HFFc6 (cell line): Measurements from ENCODE around the gene SNF8. TPM values are rescaled to one million over a fixed set of nuclear protein-coding genes. Genes with fewer than 3 reads are reported as not detected.

ENCODE experiments used
- DNase-seq: peaks from one replicate; pipeline ENCODE4 v3.0.0-alpha.2; 2018
- H3K27ac Mint-ChIP-seq: 2 replicates; pipeline ENCODE4 v1.8.0; 2020; ENCODE audit warnings: mild to moderate bottlenecking, mixed read lengths
- H3K27me3 Mint-ChIP-seq: 2 replicates; pipeline ENCODE4 v1.8.0; 2021; ENCODE audit warnings: mild to moderate bottlenecking, moderate library complexity, mixed read lengths; ENCODE audit not compliant: insufficient read depth
- H3K36me3 Mint-ChIP-seq: 2 replicates; pipeline ENCODE4 v1.8.0; 2021; ENCODE audit warnings: low read depth, mixed read lengths
- H3K4me1 Mint-ChIP-seq: 2 replicates; pipeline ENCODE4 v1.8.0; 2020; ENCODE audit warnings: low read depth, mixed read lengths
- H3K4me3 Mint-ChIP-seq: 2 replicates; pipeline ENCODE4 v1.8.0; 2020; ENCODE audit warnings: mild to moderate bottlenecking, moderate library complexity, mixed read lengths
- H3K9me3 Mint-ChIP-seq: 2 replicates; pipeline ENCODE4 v1.8.0; 2020; ENCODE audit warnings: mild to moderate bottlenecking, mixed read lengths
- total RNA-seq, 6 experiments: library from RNA; stranded (reverse); fragmentation: NEBNext Ultra II Directional; extraction: Animal tissue kit (Norgen Biotek cat#: 25700); gene quantifications; 2 replicates in 1 of 6; 3 replicates in 5 of 6; pipeline ENCODE4 v1.2.3, GENCODE V29; 2021
- TF ChIP-seq, protein P1 (sequence below): fragments of 200-600 bp; sonication (generic); IDR thresholded peaks from 2 replicates; pipeline ENCODE4 v1.5.0; 2021; ENCODE audit warnings: antibody characterized with exemption, mild to moderate bottlenecking

SNF8 gene
- total RNA-seq, 6 experiments from 2014 or later = 131 to 176 (median 157) TPM

DNA sequence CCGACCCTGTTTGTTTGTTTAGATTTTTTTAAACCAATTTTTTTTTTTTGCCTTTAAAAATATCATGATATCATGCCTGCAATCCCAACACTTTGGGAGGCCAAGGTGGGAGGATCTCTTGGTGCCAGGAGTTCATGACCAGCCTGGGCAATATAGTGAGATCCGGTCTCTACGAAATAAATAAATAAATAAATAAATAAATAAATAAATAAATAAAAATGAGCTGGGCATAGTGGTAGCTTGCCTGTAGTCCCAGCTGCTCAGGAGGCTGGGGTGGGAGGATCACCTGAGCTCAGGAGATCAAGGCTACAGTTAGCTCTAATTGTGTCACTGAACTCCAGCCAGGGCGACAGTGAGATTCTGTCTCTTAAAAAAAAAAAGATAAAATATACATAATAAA is 44.5 kb upstream of the SNF8 start:
- TF ChIP-seq, protein P1, sequence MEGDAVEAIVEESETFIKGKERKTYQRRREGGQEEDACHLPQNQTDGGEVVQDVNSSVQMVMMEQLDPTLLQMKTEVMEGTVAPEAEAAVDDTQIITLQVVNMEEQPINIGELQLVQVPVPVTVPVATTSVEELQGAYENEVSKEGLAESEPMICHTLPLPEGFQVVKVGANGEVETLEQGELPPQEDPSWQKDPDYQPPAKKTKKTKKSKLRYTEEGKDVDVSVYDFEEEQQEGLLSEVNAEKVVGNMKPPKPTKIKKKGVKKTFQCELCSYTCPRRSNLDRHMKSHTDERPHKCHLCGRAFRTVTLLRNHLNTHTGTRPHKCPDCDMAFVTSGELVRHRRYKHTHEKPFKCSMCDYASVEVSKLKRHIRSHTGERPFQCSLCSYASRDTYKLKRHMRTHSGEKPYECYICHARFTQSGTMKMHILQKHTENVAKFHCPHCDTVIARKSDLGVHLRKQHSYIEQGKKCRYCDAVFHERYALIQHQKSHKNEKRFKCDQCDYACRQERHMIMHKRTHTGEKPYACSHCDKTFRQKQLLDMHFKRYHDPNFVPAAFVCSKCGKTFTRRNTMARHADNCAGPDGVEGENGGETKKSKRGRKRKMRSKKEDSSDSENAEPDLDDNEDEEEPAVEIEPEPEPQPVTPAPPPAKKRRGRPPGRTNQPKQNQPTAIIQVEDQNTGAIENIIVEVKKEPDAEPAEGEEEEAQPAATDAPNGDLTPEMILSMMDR = no peak
- Mint-ChIP-seq H3K27me3 (peaks cover 34% of the 10 kb centered on the region), H3K4me1 (no peaks in the 10 kb centered on the region), H3K4me3 (no peak overlapping the region), H3K27ac (no peak overlapping the region), H3K9me3 (no peaks in the 10 kb centered on the region), H3K36me3 (no peaks in the 10 kb centered on the region)
- DNase-seq = no peak

DNA sequence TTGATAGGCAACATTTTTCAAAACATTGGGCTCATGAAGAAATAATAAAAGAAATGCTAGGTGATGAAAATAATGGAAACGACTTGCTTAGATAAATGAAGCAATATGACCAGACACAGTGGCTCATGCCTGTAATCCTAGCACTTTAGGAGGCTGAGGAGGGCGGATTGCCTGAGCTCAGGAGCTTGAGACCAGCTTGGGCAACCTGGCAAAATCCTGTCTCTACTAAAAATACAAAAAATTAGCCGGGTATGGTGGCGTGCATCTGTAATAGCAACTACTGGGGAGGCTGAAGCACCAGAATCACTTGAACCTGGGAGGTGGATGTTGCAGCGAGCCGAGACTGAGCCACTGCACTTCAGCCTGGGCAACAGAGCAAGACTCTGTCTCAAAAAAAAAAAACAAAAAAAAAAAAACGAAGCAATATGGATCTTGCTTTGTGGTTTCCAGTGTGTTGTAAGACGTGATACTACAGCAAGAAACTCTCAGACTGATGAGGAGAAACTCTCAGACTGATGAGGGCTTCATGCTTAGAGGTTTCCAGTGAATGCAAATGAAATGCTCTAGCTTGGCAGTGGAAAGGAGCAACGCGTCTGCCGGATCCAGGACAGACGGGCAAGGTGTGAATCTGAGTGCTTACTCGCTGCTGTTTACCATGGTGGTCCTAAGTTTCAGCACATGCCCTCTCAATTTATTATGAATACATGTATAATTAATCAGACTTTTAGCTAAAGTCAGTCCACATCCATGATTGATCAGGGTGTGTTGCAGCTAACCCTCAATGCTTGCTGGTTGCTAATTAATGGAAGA is 41.0 kb upstream of the SNF8 start:
- DNase-seq = no peak
- Mint-ChIP-seq H3K4me3 (no peak overlapping the region), H3K27me3 (peaks cover 23% of the 10 kb centered on the region), H3K27ac (no peak overlapping the region), H3K36me3 (no peaks in the 10 kb centered on the region), H3K9me3 (peaks cover 6% of the 10 kb centered on the region; the same call in 1 of the 2 replicates), H3K4me1 (no peaks in the 10 kb centered on the region)
- TF ChIP-seq, protein P1 = no peak

DNA sequence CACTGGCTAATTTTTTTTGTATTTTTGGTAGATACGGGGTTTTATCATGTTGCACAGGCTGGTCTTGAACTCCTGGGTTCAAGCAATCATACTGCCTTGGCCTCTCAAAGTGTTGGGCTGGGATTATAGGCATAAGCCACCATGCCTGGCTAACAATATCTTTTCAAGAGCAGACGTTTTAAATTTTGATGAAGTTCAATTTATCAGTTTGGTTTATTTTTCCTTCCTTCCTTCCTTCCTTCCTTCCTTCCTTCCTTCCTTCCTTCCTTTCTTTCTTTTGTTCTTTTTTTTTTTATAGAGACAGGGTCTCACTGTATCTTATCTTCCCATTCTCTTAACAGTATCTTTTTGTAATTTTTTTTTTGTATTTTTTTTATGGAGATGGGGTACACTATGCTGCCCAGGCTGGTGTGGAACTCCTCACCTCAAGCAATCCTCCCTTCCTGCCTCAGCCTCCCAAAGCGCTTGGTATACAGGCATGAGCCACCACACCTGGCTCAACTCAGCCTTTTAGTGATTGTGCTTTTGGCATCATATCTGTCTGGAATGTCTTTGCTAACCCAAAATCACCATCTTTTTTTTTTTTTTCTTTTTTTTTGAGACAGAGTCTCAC is 37.4 kb upstream of the SNF8 start:
- H3K36me3 Mint-ChIP-seq = no peaks in the 10 kb centered on the region
- TF ChIP-seq, protein P1 = no peak
- H3K9me3 Mint-ChIP-seq = peaks cover 6% of the 10 kb centered on the region; the same call in 1 of the 2 replicates
- H3K4me3 Mint-ChIP-seq = no peak overlapping the region
- no peak for DNase-seq
- peaks cover 11% of the 10 kb centered on the region for H3K27me3 Mint-ChIP-seq
- no peak overlapping the region for H3K27ac Mint-ChIP-seq
- no peaks in the 10 kb centered on the region for H3K4me1 Mint-ChIP-seq

DNA sequence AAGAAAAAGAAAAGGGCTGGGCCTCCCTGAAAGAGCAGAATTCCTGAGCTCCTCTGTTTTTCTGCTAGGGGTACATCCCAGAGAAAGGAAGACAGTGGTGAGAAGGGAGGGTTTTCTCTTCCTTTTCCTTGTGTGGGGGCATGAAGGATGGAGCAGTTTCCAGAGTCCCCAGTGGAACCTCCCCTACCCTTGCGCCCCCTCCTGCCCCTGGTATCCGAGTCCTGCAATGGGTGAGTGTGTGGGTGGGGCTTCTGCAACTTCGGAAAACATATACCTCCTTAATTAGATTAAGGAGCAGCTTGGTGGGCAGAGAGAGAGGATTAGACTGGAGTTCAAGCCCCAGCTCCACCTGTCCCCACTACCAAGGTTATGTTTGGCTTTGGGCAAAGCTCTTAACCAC is 29.2 kb upstream of the SNF8 start:
- Mint-ChIP-seq H3K4me1 (peaks cover 44% of the 10 kb centered on the region), H3K4me3 (no peak overlapping the region), H3K36me3 (no peaks in the 10 kb centered on the region), H3K9me3 (no peaks in the 10 kb centered on the region), H3K27me3 (peaks cover 5% of the 10 kb centered on the region; the same call in 1 of the 2 replicates), H3K27ac (no peak overlapping the region; the same call in 1 of the 2 replicates)
- no peak for DNase-seq
- TF ChIP-seq, protein P1 = no peak

DNA sequence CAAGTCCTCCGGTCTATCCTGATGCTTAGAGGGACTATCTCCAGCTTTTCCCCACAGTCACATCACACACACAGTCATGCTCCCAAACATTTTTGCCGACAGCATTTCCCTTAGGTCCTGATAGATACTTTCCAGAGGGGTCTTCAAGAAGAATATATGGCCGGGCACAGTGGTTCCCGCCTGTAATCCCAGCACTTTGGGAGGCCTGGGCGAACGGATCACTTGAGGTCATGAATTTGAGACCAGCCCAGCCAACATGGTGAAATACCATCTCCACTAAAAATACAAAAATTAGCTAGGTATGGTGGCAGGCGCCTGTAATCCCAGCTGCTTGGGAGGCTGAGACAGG is 28.1 kb upstream of the SNF8 start:
- Mint-ChIP-seq H3K9me3 (no peaks in the 10 kb centered on the region), H3K4me3 (peak overlapping the region; percentile 79), H3K27me3 (peaks cover 3% of the 10 kb centered on the region; the same call in 1 of the 2 replicates), H3K27ac (peak overlapping the region; percentile 97), H3K4me1 (peaks cover 44% of the 10 kb centered on the region), H3K36me3 (no peaks in the 10 kb centered on the region)
- no peak for DNase-seq
- TF ChIP-seq, protein P1 = no peak
